GM12801 (cell line): Measurements from ENCODE around the gene SYT10.

Source experiments
- CTCF ChIP-seq: IDR thresholded peaks from one replicate; pipeline ENCODE4 v1.5.1; 2011; ENCODE audit warnings: control low read depth; ENCODE audit not compliant: insufficient read length; ENCODE audit errors: extremely low read depth

The SYT10 gene, protein sequence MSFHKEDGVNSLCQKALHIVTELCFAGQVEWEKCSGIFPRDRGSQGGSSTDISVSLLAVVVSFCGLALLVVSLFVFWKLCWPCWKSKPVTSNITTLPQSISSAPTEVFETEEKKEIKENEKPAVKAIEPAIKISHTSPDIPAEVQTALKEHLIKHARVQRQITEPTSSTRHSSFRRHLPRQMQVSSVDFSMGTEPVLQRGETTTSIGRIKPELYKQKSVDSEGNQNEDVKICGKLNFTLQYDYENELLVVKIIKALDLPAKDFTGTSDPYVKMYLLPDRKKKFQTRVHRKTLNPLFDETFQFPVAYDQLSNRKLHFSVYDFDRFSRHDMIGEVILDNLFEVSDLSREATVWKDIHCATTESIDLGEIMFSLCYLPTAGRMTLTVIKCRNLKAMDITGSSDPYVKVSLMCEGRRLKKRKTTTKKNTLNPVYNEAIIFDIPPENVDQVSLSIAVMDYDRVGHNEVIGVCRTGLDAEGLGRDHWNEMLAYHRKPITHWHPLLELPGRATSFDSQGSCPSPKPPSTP

DNA sequence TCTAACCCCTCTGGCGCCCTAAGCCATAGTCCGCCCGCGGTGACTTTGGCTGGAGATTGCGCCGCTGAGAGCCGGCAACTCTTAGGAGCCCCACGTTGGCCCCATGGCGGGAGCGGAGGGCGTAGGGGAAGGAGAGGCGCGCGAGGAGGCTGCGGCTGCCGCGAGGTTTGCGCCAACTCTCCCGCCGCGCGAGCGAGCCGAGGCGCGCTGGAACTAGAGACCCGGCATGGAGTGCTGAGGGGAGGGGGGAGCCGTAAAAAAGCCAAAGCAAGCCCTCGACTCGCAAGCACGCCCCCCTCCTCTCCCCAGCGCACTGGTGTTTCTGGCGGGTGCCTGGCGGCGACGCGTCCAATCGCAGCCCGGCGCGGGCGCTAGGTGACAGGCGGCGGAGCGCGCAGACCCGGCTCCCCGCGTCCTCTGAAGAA lies at the start of gene SYT10:
Gene SYT10, minus strand, starts transcription at position 233 of the 425 bp plus-strand sequence. CDS start 297 bp downstream, outside the sequence.
- TF ChIP-seq CTCF, result no peak

DNA sequence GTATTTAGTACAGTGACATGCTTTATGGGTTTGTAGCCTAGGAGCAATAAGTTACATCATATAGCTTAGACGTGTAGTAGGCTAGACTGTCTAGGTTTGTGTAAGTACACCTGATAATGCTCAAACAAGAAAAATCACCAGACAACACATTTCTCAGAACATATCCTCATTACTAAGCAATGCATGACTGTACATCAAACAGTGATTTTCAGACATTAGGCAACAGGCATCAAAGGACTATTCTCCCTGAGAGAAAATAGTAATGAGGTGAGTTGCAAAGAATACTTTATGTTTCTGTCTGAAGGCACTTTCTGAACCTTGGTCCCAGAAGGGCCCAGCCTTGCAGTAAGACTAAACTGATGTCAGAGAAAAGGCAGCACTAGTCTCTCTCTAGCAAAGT lies 48.4 kb upstream of the SYT10 start:
- no peak for TF ChIP-seq CTCF

- no peak for TF ChIP-seq CTCF
These were observed 46.4 kb upstream of the SYT10 start for GRCh38 chr12:33486058-33486457.

DNA sequence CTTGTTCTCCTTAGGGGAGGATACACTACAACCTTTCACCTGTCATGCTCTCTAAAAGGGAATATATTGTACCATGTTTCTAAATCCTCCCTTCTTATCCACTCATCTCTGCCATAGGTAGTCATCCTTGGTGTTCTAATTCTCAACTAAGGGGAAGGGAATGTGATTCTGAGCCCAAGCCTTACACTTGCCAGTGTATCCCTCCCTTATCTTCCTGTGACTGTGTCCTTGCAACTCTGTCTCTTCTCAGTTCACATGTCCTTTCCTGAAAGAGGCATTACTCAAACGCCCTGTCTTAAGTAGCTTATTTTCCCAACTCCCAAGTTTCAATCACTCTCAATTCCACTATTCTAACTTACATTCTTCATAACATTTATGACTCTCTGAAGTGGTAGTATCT lies 44.5 kb upstream of the SYT10 start:
- TF ChIP-seq CTCF, result no peak

GRCh38 chr12:33480366-33480765 lies 40.7 kb upstream of the SYT10 start:
- TF ChIP-seq CTCF, result no peak

DNA sequence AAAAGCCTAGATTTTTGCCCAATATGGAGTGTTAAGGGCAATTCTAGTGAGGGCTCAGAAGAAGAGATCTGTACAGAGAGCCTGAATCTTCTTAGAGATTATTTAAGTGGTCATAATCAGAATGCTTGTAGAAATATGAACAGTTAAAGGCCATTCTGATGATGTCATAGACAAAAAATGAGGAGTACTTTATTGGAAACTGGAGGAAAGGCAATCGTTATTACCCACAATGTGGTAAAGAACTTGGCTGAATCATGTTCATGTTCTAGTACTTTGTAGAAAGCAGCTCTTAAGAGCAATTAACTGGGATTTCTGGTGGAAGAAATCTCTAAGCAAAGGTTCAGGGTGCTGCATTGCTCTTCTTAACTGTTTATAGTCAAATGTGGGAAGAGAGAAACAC lies 36.4 kb upstream of the SYT10 start:
- TF ChIP-seq CTCF, result no peak

DNA sequence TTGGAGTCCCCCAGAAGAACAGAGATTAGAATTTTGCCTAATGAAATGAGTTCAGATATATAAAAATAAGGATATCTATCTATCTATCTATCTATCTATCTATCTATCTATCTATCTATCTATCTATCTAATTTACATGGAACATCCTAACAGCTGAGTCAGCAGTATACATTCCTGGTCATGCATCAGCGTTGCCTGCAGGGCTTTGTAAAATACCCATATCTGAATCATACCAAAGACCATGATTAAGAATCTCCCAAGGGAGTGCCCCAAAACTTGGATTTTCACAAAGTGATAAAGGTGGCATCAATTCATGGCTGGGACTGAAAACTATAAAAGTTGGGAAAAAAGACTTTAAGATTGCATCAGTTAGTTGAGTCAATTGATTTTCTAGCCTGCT lies 32.7 kb upstream of the SYT10 start:
- TF ChIP-seq CTCF, result no peak
